PC-9 (cell line): ENCODE results near the gene TREH.

Experiments used
- EZH2 ChIP-seq: fragments of 200-600 bp; sonication (generic); IDR thresholded peaks from 2 replicates; pipeline ENCODE4 v1.8.0; 2017; ENCODE audit warnings: antibody characterized with exemption, low read depth
- TF ChIP-seq, protein P1 (sequence below): fragments of 200-600 bp; sonication (generic); conservative IDR thresholded peaks from 2 replicates; pipeline ENCODE4 v1.6.1; 2017; ENCODE audit warnings: mixed run types, antibody characterized with exemption, mild to moderate bottlenecking, moderate library complexity

DNA sequence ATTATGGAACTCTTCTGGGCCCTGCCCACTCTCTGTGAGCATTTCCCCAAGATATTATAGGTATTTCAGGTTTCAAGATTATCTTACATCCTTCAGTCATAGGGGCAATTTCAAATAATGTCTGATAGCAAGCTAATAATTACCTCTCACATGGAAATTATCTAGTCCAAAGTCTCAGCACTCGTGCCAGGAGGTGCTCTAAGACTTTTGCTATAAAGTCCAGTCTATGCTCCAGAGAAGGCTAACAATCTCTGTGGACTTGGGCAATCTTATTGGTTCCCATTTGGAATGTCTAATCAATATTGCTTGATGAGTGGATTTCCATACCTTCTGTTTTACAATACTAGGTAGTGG lies 5.4 kb downstream of the TREH start:
- TF ChIP-seq, protein P1, sequence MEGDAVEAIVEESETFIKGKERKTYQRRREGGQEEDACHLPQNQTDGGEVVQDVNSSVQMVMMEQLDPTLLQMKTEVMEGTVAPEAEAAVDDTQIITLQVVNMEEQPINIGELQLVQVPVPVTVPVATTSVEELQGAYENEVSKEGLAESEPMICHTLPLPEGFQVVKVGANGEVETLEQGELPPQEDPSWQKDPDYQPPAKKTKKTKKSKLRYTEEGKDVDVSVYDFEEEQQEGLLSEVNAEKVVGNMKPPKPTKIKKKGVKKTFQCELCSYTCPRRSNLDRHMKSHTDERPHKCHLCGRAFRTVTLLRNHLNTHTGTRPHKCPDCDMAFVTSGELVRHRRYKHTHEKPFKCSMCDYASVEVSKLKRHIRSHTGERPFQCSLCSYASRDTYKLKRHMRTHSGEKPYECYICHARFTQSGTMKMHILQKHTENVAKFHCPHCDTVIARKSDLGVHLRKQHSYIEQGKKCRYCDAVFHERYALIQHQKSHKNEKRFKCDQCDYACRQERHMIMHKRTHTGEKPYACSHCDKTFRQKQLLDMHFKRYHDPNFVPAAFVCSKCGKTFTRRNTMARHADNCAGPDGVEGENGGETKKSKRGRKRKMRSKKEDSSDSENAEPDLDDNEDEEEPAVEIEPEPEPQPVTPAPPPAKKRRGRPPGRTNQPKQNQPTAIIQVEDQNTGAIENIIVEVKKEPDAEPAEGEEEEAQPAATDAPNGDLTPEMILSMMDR, result no peak
- TF ChIP-seq EZH2, result no peak
